Stimulated activated CD4-positive, alpha-beta T cell treated with anti-CD3 and anti-CD28 coated beads, TNF-alpha, amount 100 ng/mL, for 4 hours (primary cell): Measurements from ENCODE around the gene POLE.

Source experiments
- DNase-seq, 3 experiments: peaks; one replicate each; pipeline ENCODE4 v3.0.0-alpha.2; 2020; ENCODE audit warnings: low read depth in 3 of 3

The POLE gene

GRCh38 chr12:132675757-132676432 lies 11.2 kb downstream of the POLE start:
- no peak for DNase-seq

- no peak for DNase-seq
Measured at GRCh38 chr12:132674561-132674960, 12.6 kb downstream of the POLE start.

DNA sequence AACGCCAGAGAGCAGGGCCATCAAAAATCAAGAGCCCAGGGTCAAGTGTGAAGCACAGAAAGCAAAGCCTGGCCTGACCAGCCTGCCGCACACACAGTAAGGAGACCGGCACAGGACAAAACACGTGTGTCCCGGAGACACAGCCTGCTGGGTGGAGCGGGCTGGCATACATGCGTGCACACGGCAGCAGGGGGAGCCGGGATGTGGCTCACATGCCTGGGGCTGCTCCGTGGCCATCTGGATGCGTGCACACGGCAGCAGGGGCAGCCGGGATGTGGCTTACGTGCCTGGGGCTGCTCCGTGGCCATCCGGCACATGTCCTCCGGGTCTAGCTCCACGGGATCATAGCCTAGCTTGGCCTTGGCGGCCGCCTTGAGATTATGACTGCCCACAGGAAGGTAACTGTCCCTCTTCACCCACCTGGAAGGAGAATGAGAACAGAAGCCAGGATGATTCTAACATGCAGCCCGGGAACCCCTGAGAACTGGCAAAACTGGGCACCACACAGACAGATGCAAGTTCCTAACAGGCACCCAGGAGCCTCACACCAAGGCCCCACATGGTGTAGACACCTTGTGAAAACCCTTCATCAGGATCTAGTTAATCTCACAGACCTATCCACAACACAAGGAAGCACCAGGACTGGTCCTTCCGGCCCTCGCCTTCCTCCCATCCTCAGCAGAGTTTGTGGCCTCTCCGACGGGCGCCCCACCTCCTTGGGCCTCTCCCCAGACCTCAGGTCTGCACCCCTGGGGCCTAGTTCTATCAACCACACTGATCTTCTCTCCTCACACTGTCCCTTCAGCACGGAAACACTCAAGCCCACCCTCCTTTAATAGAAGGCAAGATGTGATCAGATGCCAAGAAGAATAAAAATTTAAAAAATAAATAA lies 13.6 kb downstream of the POLE start:
- no peak for DNase-seq

DNA sequence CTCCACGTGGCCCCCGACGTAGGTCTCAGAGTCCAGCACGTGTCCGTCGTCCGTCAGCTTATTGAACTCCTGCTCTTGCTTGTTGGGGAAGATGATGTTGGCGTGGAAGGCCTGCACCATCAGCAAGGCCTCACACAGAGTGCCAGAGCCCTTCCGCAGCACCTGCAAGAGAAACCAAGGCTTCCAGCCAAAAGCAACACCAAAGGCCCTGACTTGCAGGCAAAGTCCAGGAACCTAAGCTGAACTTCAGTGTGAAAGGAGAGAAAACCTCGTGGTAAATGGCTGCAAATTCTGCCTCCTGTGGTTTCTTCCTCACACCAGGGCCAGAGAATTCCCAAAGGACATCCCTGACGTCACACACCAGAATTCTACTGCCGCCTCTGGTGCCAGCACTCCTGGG lies 14.5 kb downstream of the POLE start:
- DNase-seq = no peak

DNA sequence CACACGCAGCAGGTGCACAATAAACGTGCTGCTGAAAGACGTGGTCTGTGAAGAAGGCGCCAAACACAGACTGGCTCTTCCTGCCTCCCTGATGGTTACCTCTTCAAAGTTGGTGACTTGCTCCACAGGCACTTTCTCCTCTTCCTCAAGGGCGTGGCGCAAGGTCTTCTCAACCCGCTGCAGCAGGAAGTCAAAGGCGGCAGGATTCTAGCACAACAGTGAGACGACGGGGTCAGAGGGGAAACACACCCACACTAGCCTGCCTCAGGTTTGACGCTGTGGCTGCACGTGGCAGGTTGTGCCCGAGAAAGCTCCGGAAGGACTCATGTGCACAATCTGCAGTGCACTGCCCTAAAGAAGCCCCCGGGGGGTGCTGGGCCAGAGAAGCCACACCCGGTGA lies 15.0 kb downstream of the POLE start:
- DNase-seq = no peak

DNA sequence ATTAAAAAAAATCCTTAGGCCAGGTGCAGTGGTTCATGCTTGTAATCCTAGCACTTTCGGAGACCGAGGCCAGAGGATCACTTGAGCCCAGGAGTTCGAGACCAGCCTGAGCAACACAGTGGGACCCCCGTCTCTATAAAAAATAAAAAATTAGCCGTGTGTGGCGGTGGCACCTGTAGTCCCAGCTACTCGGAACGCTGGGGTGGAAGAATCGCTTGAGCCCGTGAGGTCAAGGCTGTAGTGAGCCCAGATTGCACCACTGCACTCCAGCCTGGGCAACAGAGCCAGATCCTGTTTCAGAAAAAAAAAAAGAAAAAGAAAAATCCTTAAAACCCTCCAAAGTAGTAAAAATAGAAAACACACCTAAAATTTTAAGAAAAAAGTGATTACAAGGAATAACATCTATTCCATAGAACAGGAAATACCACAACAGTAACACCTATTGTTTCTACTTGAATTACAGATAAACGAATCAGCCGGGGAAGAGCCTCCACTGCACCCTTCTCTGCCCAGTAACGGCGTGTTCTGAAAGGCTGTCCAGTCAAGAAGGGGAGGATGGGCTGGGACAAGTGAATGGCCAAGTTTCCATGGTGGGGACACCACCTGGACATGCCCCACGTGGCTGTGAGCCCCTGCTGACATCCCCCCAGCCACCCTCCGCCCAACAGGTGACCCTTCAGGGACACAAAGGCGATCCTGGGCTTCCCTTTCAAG lies 17.8 kb downstream of the POLE start:
- no peak for DNase-seq

GRCh38 chr12:132668191-132669088 lies 18.7 kb downstream of the POLE start:
- no peak for DNase-seq

DNA sequence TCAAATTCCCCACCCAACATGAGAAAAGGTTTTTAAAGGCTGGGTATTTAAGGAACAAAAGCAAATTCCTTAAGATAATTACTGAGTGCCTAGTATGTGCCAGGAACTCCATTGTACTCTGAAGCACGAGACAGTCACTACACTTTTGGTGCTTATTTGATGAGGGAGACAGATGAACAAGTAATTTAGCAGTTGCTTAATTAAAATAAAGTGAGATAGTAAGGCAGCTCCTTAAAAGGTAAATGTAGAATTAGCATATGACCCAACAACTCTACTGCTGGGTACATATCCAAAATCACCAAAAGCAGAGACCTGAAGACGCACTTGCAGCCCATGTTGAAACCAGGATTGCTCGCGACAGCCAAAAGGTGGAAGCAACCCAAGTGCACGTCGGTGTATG lies 21.3 kb downstream of the POLE start:
- DNase-seq = no peak

DNA sequence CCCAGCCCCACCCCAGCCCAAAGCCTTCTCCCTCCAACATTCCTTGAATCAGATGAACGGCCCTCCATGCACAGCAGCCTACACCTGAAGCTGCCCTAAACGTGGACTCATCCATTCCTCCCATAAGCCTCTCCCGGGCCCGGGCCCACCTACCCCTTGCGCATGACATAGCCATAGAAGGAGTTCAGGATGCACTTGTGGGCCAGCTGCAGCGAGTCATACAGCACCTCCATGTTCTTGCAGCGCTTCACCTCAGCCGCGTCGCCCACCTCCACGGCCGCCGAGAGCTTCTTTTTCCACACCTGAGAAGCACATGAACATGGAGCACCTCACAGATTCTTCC lies 22.0 kb downstream of the POLE start:
- no peak for DNase-seq

GRCh38 chr12:132664206-132665148 lies 22.7 kb downstream of the POLE start:
- DNase-seq = no peak

DNA sequence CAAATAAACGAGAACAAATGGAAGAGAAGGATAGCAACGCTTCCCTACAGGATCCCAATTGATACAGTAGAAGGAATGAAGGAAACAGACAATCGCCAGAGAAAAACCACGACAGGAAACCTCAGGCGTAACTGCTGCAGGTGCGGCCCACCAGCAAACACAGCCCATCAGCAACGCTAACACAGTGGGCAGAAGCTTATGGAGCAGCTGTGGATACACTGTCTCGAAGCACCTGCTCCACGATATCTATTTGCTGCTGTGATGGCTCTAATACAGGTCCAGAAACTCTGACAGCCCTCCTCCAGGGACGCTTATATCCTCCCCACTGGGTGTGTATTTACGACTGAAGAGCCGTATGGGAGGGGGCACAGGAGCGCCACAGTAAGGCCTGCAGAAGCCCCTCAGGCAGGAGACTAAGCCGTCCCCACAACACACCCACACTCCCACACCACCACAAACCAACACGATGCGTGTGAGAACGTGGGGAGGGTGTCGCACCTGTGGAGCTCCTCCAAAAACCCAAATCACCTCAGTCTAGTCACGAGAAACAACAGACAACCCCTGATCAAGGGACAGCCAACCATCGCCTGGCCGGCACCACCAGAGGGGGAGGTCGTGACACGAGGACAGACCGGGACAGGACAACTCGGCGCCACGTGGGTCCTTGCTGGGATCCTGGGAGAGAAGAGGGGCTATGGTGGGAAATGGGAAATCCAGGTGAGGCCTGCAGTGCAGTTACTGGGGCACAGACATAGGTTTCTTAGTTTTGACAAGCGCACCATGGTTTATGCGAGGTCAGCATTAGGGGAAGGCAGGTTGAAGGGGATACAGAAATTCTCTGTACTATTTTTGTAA lies 24.0 kb downstream of the POLE start:
- DNase-seq = no peak

DNA sequence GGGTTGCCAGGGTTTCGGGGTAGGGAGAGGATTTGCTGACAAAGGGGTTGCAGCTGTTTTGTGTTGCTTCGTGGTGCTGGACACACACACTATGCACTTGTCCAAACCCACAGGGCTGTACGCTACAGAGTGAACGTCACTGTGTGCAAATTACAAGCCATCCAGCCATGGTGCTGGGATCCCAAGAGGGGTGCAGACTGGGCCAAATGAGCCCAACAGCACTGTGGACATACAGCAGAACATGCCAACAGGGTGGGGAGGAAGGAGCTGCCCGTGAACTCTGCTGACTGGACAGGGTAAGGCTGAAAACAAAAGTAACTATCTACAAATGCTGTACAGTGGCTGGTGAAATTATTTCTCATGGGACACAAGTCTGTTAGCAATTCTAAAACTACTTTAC lies 25.2 kb downstream of the POLE start:
- no peak for DNase-seq

GRCh38 chr12:132660996-132661395 lies 26.1 kb downstream of the POLE start:
- DNase-seq = no peak

- DNase-seq = no peak
Measured at GRCh38 chr12:132660052-132660451, 27.1 kb downstream of the POLE start.

DNA sequence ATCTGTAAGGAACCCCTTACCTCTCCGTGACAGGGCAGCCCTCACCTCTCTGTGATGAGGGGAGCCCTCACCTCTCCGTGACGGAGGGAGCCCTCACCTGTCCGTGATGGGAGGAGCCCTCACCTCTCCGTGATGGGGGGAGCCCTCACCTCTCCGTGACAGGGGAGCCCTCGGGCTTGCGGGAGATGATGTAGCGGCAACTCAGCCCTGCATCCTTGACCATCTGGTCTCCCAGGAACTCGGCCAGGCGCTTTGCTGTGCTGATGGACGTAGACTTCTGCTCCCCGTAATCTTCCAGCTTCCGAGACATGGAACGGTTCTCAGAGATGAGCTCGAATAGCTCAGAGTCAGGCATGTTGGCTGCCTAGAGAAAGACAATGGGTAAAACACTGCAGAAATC lies 28.0 kb downstream of the POLE start:
- no peak for DNase-seq

GRCh38 chr12:132658149-132658894 lies 28.8 kb downstream of the POLE start:
- DNase-seq = no peak

GRCh38 chr12:132657004-132657727 lies 30.0 kb downstream of the POLE start:
- no peak for DNase-seq
